GM23338 (cell line): ENCODE results near the gene PDCD1. TPM values are rescaled to one million over a fixed set of nuclear protein-coding genes. Genes with fewer than 3 reads are reported as not detected.
"Not testable (repeated sequence)": the region's sequence is repeated elsewhere in the genome, so short reads cannot be mapped to it uniquely, and the experiment has no call there.

Experiments used
- ATAC-seq: fragments of 200-7000 bp; cut with Tn5 transposase; 3 replicates; pipeline ENCODE4 v1.9.1; 2020
- DNase-seq: peaks from one replicate; pipeline ENCODE4 v3.0.0-alpha.2; 2015; ENCODE audit warnings: low spot score
- H2AFZ ChIP-seq: fragments of 200-600 bp; sonication (generic); 2 replicates; pipeline ENCODE4 v1.8.0; 2016; ENCODE audit warnings: antibody characterized with exemption, mild to moderate bottlenecking, moderate library complexity
- H3F3A ChIP-seq: fragments of 200-600 bp; sonication (generic); replicated peaks from 2 replicates; pipeline ENCODE4 v1.8.0; 2017; ENCODE audit warnings: antibody characterized with exemption, mixed run types, low read depth
- H3K27ac ChIP-seq: fragments of 200-600 bp; sonication (generic); 2 replicates; pipeline ENCODE4 v1.6.1; 2016; ENCODE audit warnings: low read depth
- H3K27me3 ChIP-seq: fragments of 200-600 bp; sonication (generic); 2 replicates; pipeline ENCODE4 v1.8.0; 2016; ENCODE audit warnings: mild to moderate bottlenecking, mixed run types, moderate library complexity; ENCODE audit not compliant: insufficient read depth
- H3K36me3 ChIP-seq: fragments of 200-600 bp; sonication (generic); 2 replicates; pipeline ENCODE4 v1.8.0; 2016; ENCODE audit warnings: mild to moderate bottlenecking; ENCODE audit not compliant: insufficient read depth
- H3K4me1 ChIP-seq: fragments of 200-600 bp; sonication (generic); 2 replicates; pipeline ENCODE4 v1.8.0; 2016; ENCODE audit warnings: mild to moderate bottlenecking, moderate library complexity; ENCODE audit not compliant: insufficient read depth
- H3K4me2 ChIP-seq: fragments of 200-600 bp; sonication (generic); 2 replicates; pipeline ENCODE4 v1.7.1; 2017; ENCODE audit warnings: mixed run types
- H3K4me3 ChIP-seq: fragments of 200-600 bp; sonication (generic); 2 replicates; pipeline ENCODE4 v1.6.1; 2016; ENCODE audit warnings: mixed run types
- H3K79me2 ChIP-seq: fragments of 200-600 bp; sonication (generic); replicated peaks from 2 replicates; pipeline ENCODE4 v1.8.0; 2017; ENCODE audit warnings: mild to moderate bottlenecking; ENCODE audit not compliant: insufficient read depth
- H3K9me2 ChIP-seq: fragments of 200-600 bp; sonication (generic); 2 replicates; pipeline ENCODE4 v1.8.0; 2017; ENCODE audit not compliant: insufficient read depth
- H4K20me1 ChIP-seq: fragments of 200-600 bp; sonication (generic); replicated peaks from 2 replicates; pipeline ENCODE4 v1.8.0; 2017; ENCODE audit warnings: mild to moderate bottlenecking; ENCODE audit not compliant: insufficient read depth
- H3K27ac Mint-ChIP-seq: 2 replicates; pipeline ENCODE4 v1.8.0; 2020; ENCODE audit warnings: inconsistent platforms, mild to moderate bottlenecking, moderate library complexity, mixed read lengths
- H3K27me3 Mint-ChIP-seq: 3 replicates; pipeline ENCODE4 v1.8.0; 2022; ENCODE audit warnings: low read depth, mild to moderate bottlenecking, moderate library complexity, mixed read lengths, inconsistent platforms; ENCODE audit not compliant: insufficient read depth, poor library complexity
- H3K36me3 Mint-ChIP-seq: 3 replicates; pipeline ENCODE4 v1.8.0; 2021; ENCODE audit warnings: low read depth, mild to moderate bottlenecking, inconsistent platforms, moderate library complexity, mixed read lengths
- H3K4me1 Mint-ChIP-seq: 3 replicates; pipeline ENCODE4 v1.8.0; 2020; ENCODE audit warnings: mild to moderate bottlenecking, inconsistent platforms, mixed read lengths
- H3K4me3 Mint-ChIP-seq: 3 replicates; pipeline ENCODE4 v1.8.0; 2021; ENCODE audit warnings: moderate library complexity, mild to moderate bottlenecking, inconsistent platforms, mixed read lengths
- H3K9me3 Mint-ChIP-seq: 3 replicates; pipeline ENCODE4 v1.8.0; 2020; ENCODE audit warnings: moderate library complexity, mild to moderate bottlenecking, inconsistent platforms, mixed read lengths
- CREB1 ChIP-seq: fragments of 250-450 bp; sonication (Bioruptor Pico); IDR thresholded peaks from 2 replicates; pipeline ENCODE4 v1.5.0; 2020; ENCODE audit warnings: low read depth, mild to moderate bottlenecking, moderate library complexity
- EZH2 ChIP-seq: fragments of 200-600 bp; sonication (generic); IDR thresholded peaks from one replicate; pipeline ENCODE4 v1.8.0; 2017; ENCODE audit warnings: antibody characterized with exemption, mild to moderate bottlenecking, low read depth; ENCODE audit not compliant: unreplicated experiment
- EZH2phosphoT487 ChIP-seq: fragments of 200-600 bp; sonication (generic); IDR thresholded peaks from one replicate; pipeline ENCODE4 v1.8.1; 2018; ENCODE audit warnings: antibody characterized with exemption; ENCODE audit not compliant: unreplicated experiment
- STAT1 ChIP-seq: IDR thresholded peaks from one replicate; pipeline ENCODE4 v1.6.1; 2016; ENCODE audit warnings: antibody characterized with exemption; ENCODE audit not compliant: unreplicated experiment
- polyA plus RNA-seq: library from polyadenylated mRNA; unstranded; fragments of >200 nt; fragmentation: Nextera tagmentation; extraction: Ambion mirVana; gene quantifications from 2 replicates; pipeline ENCODE4 v1.2.1, GENCODE V29; 2016
- total RNA-seq: library from RNA; depleted of rRNA; stranded (reverse); fragments of >200 nt; shearing (Covaris generic); gene quantifications from 2 replicates; pipeline ENCODE4 v1.2.3, GENCODE V29; 2014; rRNA removed
- TF ChIP-seq, protein P1 (sequence below): fragments of 250-450 bp; sonication (Bioruptor Pico); IDR thresholded peaks from 2 replicates; pipeline ENCODE4 v1.5.0; 2020; ENCODE audit warnings: mild to moderate bottlenecking, moderate library complexity

PDCD1 gene
- total and polyA plus RNA-seq, 2 experiments from 2014 or later = 0.34 to 0.38 TPM

DNA sequence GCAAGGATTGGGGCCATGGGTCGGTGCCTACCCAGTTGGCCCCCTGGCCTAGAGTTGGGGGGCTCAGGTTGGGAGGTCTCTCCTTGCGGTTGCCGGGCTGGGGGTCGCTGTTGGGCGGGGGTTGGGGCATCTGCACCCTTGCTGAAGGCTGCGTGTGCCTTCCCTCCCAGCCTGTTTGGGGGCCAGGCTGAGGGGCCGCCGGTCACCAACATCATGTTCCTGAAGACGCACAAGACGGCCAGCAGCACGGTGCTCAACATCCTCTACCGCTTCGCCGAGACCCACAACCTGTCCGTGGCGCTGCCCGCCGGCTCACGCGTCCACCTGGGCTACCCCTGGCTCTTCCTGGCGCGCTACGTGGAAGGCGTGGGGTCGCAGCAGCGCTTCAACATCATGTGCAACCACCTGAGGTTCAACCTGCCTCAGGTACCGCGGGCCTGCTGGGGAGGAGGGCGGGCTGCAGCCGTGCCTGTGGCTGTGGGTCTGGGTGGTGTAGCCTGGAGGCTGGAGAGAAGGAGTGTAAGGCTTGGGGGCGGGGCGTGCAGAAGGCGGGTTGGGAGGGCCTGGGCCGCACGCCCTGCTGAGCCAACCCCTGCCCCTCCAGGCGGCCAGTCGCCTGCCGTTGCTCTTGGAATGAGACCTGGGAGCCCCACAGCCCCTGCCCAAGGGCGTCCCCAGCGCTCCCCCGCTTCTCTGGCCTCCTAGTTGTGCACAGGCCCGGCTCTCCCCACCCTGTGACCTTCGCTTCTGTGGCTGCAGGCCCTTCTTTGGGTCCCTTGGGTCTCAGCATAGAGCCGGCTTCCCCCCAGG is 56.9 kb downstream of the PDCD1 start (continued):
- TF ChIP-seq, protein P1, sequence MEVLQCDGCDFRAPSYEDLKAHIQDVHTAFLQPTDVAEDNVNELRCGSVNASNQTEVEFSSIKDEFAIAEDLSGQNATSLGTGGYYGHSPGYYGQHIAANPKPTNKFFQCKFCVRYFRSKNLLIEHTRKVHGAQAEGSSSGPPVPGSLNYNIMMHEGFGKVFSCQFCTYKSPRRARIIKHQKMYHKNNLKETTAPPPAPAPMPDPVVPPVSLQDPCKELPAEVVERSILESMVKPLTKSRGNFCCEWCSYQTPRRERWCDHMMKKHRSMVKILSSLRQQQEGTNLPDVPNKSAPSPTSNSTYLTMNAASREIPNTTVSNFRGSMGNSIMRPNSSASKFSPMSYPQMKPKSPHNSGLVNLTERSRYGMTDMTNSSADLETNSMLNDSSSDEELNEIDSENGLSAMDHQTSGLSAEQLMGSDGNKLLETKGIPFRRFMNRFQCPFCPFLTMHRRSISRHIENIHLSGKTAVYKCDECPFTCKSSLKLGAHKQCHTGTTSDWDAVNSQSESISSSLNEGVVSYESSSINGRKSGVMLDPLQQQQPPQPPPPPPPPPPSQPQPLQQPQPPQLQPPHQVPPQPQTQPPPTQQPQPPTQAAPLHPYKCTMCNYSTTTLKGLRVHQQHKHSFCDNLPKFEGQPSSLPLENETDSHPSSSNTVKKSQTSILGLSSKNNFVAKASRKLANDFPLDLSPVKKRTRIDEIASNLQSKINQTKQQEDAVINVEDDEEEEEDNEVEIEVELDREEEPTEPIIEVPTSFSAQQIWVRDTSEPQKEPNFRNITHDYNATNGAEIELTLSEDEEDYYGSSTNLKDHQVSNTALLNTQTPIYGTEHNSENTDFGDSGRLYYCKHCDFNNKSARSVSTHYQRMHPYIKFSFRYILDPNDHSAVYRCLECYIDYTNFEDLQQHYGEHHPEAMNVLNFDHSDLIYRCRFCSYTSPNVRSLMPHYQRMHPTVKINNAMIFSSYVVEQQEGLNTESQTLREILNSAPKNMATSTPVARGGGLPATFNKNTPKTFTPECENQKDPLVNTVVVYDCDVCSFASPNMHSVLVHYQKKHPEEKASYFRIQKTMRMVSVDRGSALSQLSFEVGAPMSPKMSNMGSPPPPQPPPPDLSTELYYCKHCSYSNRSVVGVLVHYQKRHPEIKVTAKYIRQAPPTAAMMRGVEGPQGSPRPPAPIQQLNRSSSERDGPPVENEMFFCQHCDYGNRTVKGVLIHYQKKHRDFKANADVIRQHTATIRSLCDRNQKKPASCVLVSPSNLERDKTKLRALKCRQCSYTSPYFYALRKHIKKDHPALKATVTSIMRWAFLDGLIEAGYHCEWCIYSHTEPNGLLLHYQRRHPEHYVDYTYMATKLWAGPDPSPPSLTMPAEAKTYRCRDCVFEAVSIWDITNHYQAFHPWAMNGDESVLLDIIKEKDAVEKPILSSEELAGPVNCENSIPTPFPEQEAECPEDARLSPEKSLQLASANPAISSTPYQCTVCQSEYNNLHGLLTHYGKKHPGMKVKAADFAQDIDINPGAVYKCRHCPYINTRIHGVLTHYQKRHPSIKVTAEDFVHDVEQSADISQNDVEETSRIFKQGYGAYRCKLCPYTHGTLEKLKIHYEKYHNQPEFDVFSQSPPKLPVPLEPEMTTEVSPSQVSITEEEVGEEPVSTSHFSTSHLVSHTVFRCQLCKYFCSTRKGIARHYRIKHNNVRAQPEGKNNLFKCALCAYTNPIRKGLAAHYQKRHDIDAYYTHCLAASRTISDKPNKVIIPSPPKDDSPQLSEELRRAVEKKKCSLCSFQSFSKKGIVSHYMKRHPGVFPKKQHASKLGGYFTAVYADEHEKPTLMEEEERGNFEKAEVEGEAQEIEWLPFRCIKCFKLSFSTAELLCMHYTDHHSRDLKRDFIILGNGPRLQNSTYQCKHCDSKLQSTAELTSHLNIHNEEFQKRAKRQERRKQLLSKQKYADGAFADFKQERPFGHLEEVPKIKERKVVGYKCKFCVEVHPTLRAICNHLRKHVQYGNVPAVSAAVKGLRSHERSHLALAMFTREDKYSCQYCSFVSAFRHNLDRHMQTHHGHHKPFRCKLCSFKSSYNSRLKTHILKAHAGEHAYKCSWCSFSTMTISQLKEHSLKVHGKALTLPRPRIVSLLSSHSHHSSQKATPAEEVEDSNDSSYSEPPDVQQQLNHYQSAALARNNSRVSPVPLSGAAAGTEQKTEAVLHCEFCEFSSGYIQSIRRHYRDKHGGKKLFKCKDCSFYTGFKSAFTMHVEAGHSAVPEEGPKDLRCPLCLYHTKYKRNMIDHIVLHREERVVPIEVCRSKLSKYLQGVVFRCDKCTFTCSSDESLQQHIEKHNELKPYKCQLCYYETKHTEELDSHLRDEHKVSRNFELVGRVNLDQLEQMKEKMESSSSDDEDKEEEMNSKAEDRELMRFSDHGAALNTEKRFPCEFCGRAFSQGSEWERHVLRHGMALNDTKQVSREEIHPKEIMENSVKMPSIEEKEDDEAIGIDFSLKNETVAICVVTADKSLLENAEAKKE (CRISPR knock-in tag) = no peak
- no peak for TF ChIP-seq STAT1
- no peak for TF ChIP-seq EZH2
- no peak for TF ChIP-seq CREB1
- TF ChIP-seq EZH2phosphoT487 = no peak

GRCh38 chr2:241800198-241800903 is 58.3 kb downstream of the PDCD1 start:
- not testable (repeated sequence) for H3K4me3 ChIP-seq, H3K4me1 Mint-ChIP-seq, H3K36me3 Mint-ChIP-seq, ATAC-seq, H3K4me1 ChIP-seq, H3K9me2 ChIP-seq, H3K9me3 Mint-ChIP-seq, H3F3A ChIP-seq, H3K4me2 ChIP-seq, H3K4me3 Mint-ChIP-seq, H3K79me2 ChIP-seq, H3K36me3 ChIP-seq, DNase-seq, H4K20me1 ChIP-seq, H3K27ac Mint-ChIP-seq, H2AFZ ChIP-seq, H3K27ac ChIP-seq
- peaks cover 22% of the 10 kb centered on the region for H3K27me3 Mint-ChIP-seq
- peaks cover 23% of the 10 kb centered on the region for H3K27me3 ChIP-seq

Other genes starting within 250 kb of the PDCD1 start
- 80.4 and 81.6 TPM in 2 replicates for gene THAP4, start 221.7 kb downstream of the PDCD1 start, total RNA-seq
- 62.9 and 74.0 TPM in 2 replicates for gene THAP4, start 221.7 kb downstream of the PDCD1 start, polyA plus RNA-seq
- 102 and 103 TPM in 2 replicates for gene ATG4B, start 221.2 kb downstream of the PDCD1 start, total RNA-seq
- 104 and 116 TPM in 2 replicates for gene ATG4B, start 221.2 kb downstream of the PDCD1 start, polyA plus RNA-seq
- 38.9 and 55.4 TPM in 2 replicates for gene DTYMK, start 172.1 kb downstream of the PDCD1 start, total RNA-seq
- gene DTYMK, start 172.1 kb downstream of the PDCD1 start, polyA plus RNA-seq = 65.4 and 69.5 TPM in 2 replicates
- gene ING5, start 156.9 kb downstream of the PDCD1 start, total RNA-seq = 42.5 and 49.5 TPM in 2 replicates
- 25.7 and 27.6 TPM in 2 replicates for gene ING5, start 156.9 kb downstream of the PDCD1 start, polyA plus RNA-seq
- 8.3 and 17.3 TPM in 2 replicates for gene D2HGDH, start 124.3 kb downstream of the PDCD1 start, total RNA-seq
- gene D2HGDH, start 124.3 kb downstream of the PDCD1 start, polyA plus RNA-seq = 3.7 and 4.6 TPM in 2 replicates
- gene GAL3ST2, start 82.1 kb downstream of the PDCD1 start, total RNA-seq = 0.24 and 1.5 TPM in 2 replicates
- gene GAL3ST2, start 82.1 kb downstream of the PDCD1 start, polyA plus RNA-seq = 0.19 TPM in 1 of 2 replicates, not detected in the other
- gene NEU4, start 49.7 kb downstream of the PDCD1 start, total RNA-seq = 0.62 and 1.2 TPM in 2 replicates
- 0.12 and 0.29 TPM in 2 replicates for gene NEU4, start 49.7 kb downstream of the PDCD1 start, polyA plus RNA-seq
- gene RTP5, start 10.8 kb upstream of the PDCD1 start, total RNA-seq = 0.50 TPM in 1 of 2 replicates, not detected in the other
- not detected in 2 replicates for gene RTP5, start 10.8 kb upstream of the PDCD1 start, polyA plus RNA-seq